K562 (cell line): ENCODE measurements around the gene ERGIC3. TPM values are rescaled to one million over a fixed set of nuclear protein-coding genes. Genes with fewer than 3 reads are reported as not detected.

Experiments
- ERF ChIP-seq: fragments of 450-650 bp; formaldehyde crosslinking; IDR thresholded peaks from 2 replicates; pipeline ENCODE4 v1.4.0; 2020; ENCODE audit warnings: mild to moderate bottlenecking, mixed read lengths
- FOXO4 ChIP-seq: fragments of 450-650 bp; formaldehyde crosslinking; IDR thresholded peaks from 2 replicates; pipeline ENCODE4 v1.4.0; 2020; ENCODE audit warnings: mild to moderate bottlenecking, moderate library complexity
- GATAD2A ChIP-seq: fragments of 450-650 bp; IDR thresholded peaks from 2 replicates; pipeline ENCODE4 v1.6.1; 2017
- HCFC1 ChIP-seq: IDR thresholded peaks from 2 replicates; pipeline ENCODE4 v1.6.1; 2012; ENCODE audit warnings: low read depth, low read length, improper control_type of control experiment
- HDAC3 ChIP-seq: fragments of 450-650 bp; IDR thresholded peaks from 2 replicates; pipeline ENCODE4 v1.6.1; 2018; ENCODE audit warnings: borderline replicate concordance, mild to moderate bottlenecking, moderate library complexity; ENCODE audit not compliant: partially characterized antibody
- RBM17 ChIP-seq: fragments of 200-400 bp; formaldehyde crosslinking; IDR thresholded peaks from 2 replicates; pipeline ENCODE4 v1.6.1; 2017; ENCODE audit warnings: low read depth, mild to moderate bottlenecking, low read length, borderline replicate concordance
- RCOR1 ChIP-seq, 2 experiments: IDR thresholded peaks; 2 replicates each; pipeline ENCODE4 v1.6.1; 2012; ENCODE audit warnings: low read depth in 2 of 2, low read length in 2 of 2, borderline replicate concordance in 1 of 2, improper control_type of control experiment in 1 of 2
- RFX1 ChIP-seq: fragments of 450-650 bp; IDR thresholded peaks from 2 replicates; pipeline ENCODE4 v1.6.1; 2016; ENCODE audit warnings: mild to moderate bottlenecking, moderate library complexity
- RHOXF2B ChIP-seq: fragments of 250-450 bp; sonication (Bioruptor Pico); conservative IDR thresholded peaks from 2 replicates; pipeline ENCODE4 v1.5.1; 2021
- RUNX1 ChIP-seq: sonication (generic); IDR thresholded peaks from 2 replicates; pipeline ENCODE4 v1.6.1; 2016; ENCODE audit warnings: antibody characterized with exemption, low read depth
- SOX6 ChIP-seq: fragments of 450-650 bp; IDR thresholded peaks from 2 replicates; pipeline ENCODE4 v1.6.1; 2014; ENCODE audit warnings: mild to moderate bottlenecking
- ZBTB11 ChIP-seq, 3 experiments: fragments of 200-800 bp in 1 of 3; fragments of 250-450 bp in 1 of 3; fragments of 450-650 bp in 1 of 3; sonication (Bioruptor Pico) in 1 of 3; sonication (Bioruptor generic) in 1 of 3; formaldehyde crosslinking in 1 of 3; IDR thresholded peaks; 2 replicates each; pipeline versions ENCODE4 v1.6.1 to v1.8.0; 2016 to 2022; ENCODE audit warnings: mild to moderate bottlenecking in 2 of 3, missing genetic modification characterization in 2 of 3, missing compliant biosample characterization in 1 of 3, moderate library complexity in 1 of 3
- polyA plus RNA-seq, 8 experiments: library from polyadenylated mRNA; depleted of rRNA in 4 of 8; stranded (reverse) in 5 of 8; unstranded in 3 of 8; fragments of >200 nt; fragmentation: Nextera tagmentation in 2 of 8; fragmentation: Illumina TruSeq in 1 of 8; extraction: Ambion mirVana in 2 of 8; extraction: Trizol in 1 of 8; gene quantifications; 2 replicates each; pipeline versions ENCODE4 v1.2.1 to v1.2.3, GENCODE V29; 2011 to 2014; ENCODE audit warnings: inconsistent platforms in 1 of 8, missing spikeins in 1 of 8
- total RNA-seq, 7 experiments: library from RNA; depleted of rRNA in 6 of 7; stranded (reverse); fragments of >200 nt in 6 of 7; fragmentation: Illumina TruSeq in 2 of 7; extraction: Trizol in 2 of 7; gene quantifications; 2 replicates each; pipeline versions ENCODE4 v1.2.1 to v1.2.3, GENCODE V29; 2011 to 2021; ENCODE audit warnings: low replicate concordance in 1 of 7
- TF ChIP-seq, protein P1 (sequence below): fragments of 450-650 bp; IDR thresholded peaks from 2 replicates; pipeline ENCODE4 v1.6.1; 2017; ENCODE audit warnings: antibody characterized with exemption
- TF ChIP-seq, protein P2 (sequence below): fragments of 250-450 bp; sonication (Bioruptor Pico); IDR thresholded peaks from 2 replicates; pipeline ENCODE4 v1.4.0; 2020; ENCODE audit warnings: mild to moderate bottlenecking
- TF ChIP-seq, protein P3 (sequence below), 2 experiments: fragments of 450-650 bp; conservative IDR thresholded peaks; 2 replicates each; pipeline ENCODE4 v1.6.1; 2017; ENCODE audit warnings: mild to moderate bottlenecking in 2 of 2, moderate library complexity in 2 of 2

Gene ERGIC3
- total and polyA plus RNA-seq, 9 of the 15 experiments (the other 6 are each of a cell fraction or from before 2014, with no cell fraction given), result 121 to 278 (median 184) TPM

DNA sequence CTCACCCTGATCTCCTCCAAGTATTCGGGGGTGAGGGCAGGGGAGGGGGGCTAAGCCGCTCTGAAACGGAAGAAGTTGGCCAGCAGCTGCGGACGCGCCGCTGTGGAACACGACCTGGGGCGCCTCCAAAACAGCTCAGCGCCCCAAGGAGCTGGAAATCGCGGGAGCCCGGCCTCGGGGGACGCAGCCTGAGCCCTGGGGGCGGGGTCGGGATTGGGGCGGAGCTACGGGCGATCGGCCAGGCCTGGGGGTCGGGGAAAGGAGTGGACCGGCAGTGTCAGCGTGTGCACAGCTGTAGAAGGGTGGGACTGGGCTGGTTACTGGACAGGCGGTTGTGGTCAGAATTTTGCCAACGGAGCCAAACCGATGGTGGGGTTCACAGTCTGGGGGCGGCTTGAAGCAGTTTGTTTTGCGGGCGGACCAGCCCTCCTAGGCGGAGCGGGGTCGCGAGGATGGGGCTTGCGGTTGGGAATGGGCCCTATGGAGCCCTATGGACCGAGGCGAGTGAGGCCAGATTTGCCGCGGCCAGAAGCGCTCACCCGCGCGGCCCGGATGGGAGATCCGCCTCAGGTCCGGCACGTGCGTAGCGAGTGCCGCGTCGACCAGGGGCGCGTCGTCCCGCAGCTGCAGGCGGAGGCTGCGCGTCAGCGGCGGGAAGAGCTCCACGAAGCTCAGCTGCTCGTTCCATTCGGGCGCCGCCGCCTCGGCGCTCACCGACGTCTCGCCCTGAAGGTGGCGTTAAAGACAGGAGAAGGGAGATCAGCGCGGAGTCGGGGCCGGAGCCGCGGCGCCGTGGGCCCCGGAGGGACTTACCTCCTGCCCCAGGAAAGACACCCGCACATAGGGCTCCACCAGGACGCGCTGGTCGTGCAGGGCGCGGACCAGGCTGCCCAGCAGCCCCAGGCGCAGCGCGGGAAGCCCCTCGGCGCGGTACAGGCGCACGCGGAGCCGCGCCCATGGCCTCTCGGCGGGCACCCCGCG is 59.4 kb downstream of the ERGIC3 start (continued):
- TF ChIP-seq, protein P1, sequence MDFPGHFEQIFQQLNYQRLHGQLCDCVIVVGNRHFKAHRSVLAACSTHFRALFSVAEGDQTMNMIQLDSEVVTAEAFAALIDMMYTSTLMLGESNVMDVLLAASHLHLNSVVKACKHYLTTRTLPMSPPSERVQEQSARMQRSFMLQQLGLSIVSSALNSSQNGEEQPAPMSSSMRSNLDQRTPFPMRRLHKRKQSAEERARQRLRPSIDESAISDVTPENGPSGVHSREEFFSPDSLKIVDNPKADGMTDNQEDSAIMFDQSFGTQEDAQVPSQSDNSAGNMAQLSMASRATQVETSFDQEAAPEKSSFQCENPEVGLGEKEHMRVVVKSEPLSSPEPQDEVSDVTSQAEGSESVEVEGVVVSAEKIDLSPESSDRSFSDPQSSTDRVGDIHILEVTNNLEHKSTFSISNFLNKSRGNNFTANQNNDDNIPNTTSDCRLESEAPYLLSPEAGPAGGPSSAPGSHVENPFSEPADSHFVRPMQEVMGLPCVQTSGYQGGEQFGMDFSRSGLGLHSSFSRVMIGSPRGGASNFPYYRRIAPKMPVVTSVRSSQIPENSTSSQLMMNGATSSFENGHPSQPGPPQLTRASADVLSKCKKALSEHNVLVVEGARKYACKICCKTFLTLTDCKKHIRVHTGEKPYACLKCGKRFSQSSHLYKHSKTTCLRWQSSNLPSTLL, result no peak
- TF ChIP-seq RCOR1 (IDR thresholded peaks at IDR 0.05; ENCODE audit: borderline replicate concordance in 1 of 2, low read depth in 2 of 2, low read length in 2 of 2) (no peak), FOXO4 (CRISPR knock-in tag) (no peak), SOX6 (peak; percentile 45; the same call in 1 of the 2 replicates), GATAD2A (peak; percentile 53; the same call in 1 of the 2 replicates), RUNX1 (no peak), ERF (CRISPR knock-in tag) (peak; percentile 23; the same call in 1 of the 2 replicates), HCFC1 (no peak), HDAC3 (no peak), ZBTB11 (CRISPR knock-in tag; IDR thresholded peaks at IDR 0.05) (no peak), RFX1 (no peak), RBM17 (no peak), RHOXF2B (no peak)
- TF ChIP-seq, protein P2, sequence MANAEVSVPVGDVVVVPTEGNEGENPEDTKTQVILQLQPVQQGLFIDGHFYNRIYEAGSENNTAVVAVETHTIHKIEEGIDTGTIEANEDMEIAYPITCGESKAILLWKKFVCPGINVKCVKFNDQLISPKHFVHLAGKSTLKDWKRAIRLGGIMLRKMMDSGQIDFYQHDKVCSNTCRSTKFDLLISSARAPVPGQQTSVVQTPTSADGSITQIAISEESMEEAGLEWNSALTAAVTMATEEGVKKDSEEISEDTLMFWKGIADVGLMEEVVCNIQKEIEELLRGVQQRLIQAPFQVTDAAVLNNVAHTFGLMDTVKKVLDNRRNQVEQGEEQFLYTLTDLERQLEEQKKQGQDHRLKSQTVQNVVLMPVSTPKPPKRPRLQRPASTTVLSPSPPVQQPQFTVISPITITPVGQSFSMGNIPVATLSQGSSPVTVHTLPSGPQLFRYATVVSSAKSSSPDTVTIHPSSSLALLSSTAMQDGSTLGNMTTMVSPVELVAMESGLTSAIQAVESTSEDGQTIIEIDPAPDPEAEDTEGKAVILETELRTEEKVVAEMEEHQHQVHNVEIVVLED (CRISPR knock-in tag), result peak; percentile 27; the same call in 1 of the 2 replicates
- TF ChIP-seq, protein P3, sequence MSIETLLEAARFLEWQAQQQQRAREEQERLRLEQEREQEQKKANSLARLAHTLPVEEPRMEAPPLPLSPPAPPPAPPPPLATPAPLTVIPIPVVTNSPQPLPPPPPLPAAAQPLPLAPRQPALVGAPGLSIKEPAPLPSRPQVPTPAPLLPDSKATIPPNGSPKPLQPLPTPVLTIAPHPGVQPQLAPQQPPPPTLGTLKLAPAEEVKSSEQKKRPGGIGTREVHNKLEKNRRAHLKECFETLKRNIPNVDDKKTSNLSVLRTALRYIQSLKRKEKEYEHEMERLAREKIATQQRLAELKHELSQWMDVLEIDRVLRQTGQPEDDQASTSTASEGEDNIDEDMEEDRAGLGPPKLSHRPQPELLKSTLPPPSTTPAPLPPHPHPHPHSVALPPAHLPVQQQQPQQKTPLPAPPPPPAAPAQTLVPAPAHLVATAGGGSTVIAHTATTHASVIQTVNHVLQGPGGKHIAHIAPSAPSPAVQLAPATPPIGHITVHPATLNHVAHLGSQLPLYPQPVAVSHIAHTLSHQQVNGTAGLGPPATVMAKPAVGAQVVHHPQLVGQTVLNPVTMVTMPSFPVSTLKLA (conservative IDR thresholded peaks at IDR 0.05), result peak in 1 of 2 experiments; percentile 74; a peak in 3 of 4 replicates
